Gastrocnemius medialis (tissue), 4 donors: ENCODE results near the gene ZFP91. TPM values are rescaled to one million over a fixed set of nuclear protein-coding genes. Genes with fewer than 3 reads are reported as not detected.
"Not testable (repeated sequence)": the region's sequence is repeated elsewhere in the genome, so short reads cannot be mapped to it uniquely, and the experiment has no call there.

Source experiments
- ATAC-seq, 2 donors: fragments of 150-250 bp; one replicate each; pipeline ENCODE4 v1.9.1; 2016
- DNase-seq, 2 donors: peaks; one replicate each; pipeline ENCODE4 v3.0.0-alpha.2; 2019
- H3K27ac ChIP-seq, 4 donors: fragments of 200-600 bp; sonication (generic); 1 replicate in 1 of 4; 2 replicates in 3 of 4; pipeline ENCODE4 v1.5.1; 2016 to 2018; ENCODE audit warnings: mild to moderate bottlenecking in 2 of 4, moderate library complexity in 1 of 4
- H3K27me3 ChIP-seq, 3 donors: fragments of 200-600 bp; sonication (generic) in 2 of 3; 1 replicate in 1 of 3; 2 replicates in 2 of 3; pipeline versions ENCODE4 v1.5.1 to v1.6.0; 2016 to 2019; ENCODE audit warnings: mild to moderate bottlenecking in 1 of 3, moderate library complexity in 1 of 3
- H3K36me3 ChIP-seq, 2 donors: fragments of 200-600 bp; sonication (generic) in 1 of 2; one replicate each; pipeline ENCODE4 v1.5.1; 2017 to 2018
- H3K4me1 ChIP-seq, 2 donors: fragments of 200-600 bp; sonication (generic) in 1 of 2; one replicate each; pipeline ENCODE4 v1.5.1; 2016 to 2017; ENCODE audit warnings: mild to moderate bottlenecking in 2 of 2
- H3K4me3 ChIP-seq, 4 donors: fragments of 200-600 bp; sonication (generic) in 3 of 4; 1 replicate in 1 of 4; 2 replicates in 3 of 4; pipeline ENCODE4 v1.5.1; 2016 to 2019; ENCODE audit warnings: mild to moderate bottlenecking in 2 of 4
- H3K9me3 ChIP-seq, 3 donors: fragments of 200-600 bp; sonication (generic) in 2 of 3; 1 replicate in 1 of 3; 2 replicates in 2 of 3; pipeline ENCODE4 v1.5.1; 2016 to 2019
- CTCF ChIP-seq, 5 experiments: fragments of 450-650 bp in 3 of 5; fragments of 200-600 bp in 2 of 5; sonication (generic) in 2 of 5; IDR thresholded peaks in 4 of 5; conservative IDR thresholded peaks in 1 of 5; 1 replicate in 4 of 5; 2 replicates in 1 of 5; pipeline ENCODE4 v1.5.1; 2016 to 2019; ENCODE audit warnings: antibody characterized with exemption in 5 of 5, mild to moderate bottlenecking in 3 of 5, moderate library complexity in 3 of 5
- POLR2A ChIP-seq, 2 donors: fragments of 450-650 bp; IDR thresholded peaks; one replicate each; pipeline ENCODE4 v1.6.1; 2017; ENCODE audit warnings: antibody characterized with exemption in 2 of 2, mild to moderate bottlenecking in 2 of 2, moderate library complexity in 2 of 2
- in situ Hi-C, 4 donors: fragments of 200-750 bp; cut with MboI; loops; one replicate each; pipeline versions ENCODE4 v1.15.0 to v1.8.0; 2017; ENCODE audit warnings: low sequenced_read_pairs in 4 of 4
- intact Hi-C: fragments of 100-400 bp; cut with DNase I; formaldehyde crosslinking; loops from one replicate; pipeline ENCODE4 v1.15.1; 2023; ENCODE audit warnings: low total_unique reads
- total RNA-seq, 4 donors: library from RNA; depleted of rRNA; stranded (reverse); fragments of >200 nt; gene quantifications; one replicate each; pipeline versions ENCODE4 v1.1.0 to v1.2.3, GENCODE V29; 2016

Gene ZFP91
- total RNA-seq, 4 donors from 2014 or later = 59.0 to 94.7 (median 90.6) TPM

GRCh38 chr11:58567889-58568512 lies 10.9 kb upstream of the ZFP91 start:
- peak in 1 of 2 donors; percentile 82 for ATAC-seq
- in situ Hi-C loops = loop anchor here in 1 of 4 donors (25.0 kb wide), 1 partner anchor 569 kb away; the partner anchor contains the start of gene FAM111A
- Histone ChIP-seq H3K9me3 (no peaks in the 10 kb centered on the region), H3K4me1 (peaks cover 0 to 2% of the 10 kb centered on the region in 2 donors), H3K27me3 (no peaks in the 10 kb centered on the region), H3K27ac (no peak overlapping the region), H3K36me3 (peaks cover 0 to 15% of the 10 kb centered on the region in 2 donors), H3K4me3 (no peak overlapping the region)
- peak in 1 of 2 donors; percentile 23 for DNase-seq
- intact Hi-C loops = no loop called here
- TF ChIP-seq POLR2A (IDR thresholded peaks at IDR 0.05) = no peak
- TF ChIP-seq CTCF (IDR thresholded peaks at IDR 0.05 in 4 of 5, conservative IDR thresholded peaks at IDR 0.05 in 1 of 5) = peak; percentile 38 to 74 (median 57)

- ATAC-seq, H3K9me3 ChIP-seq, DNase-seq, H3K4me3 ChIP-seq, H3K27me3 ChIP-seq: not testable (repeated sequence)
- Histone ChIP-seq H3K27ac (peak overlapping the region; percentile 63 to 100 (median 99)), H3K36me3 (peaks cover 0 to 15% of the 10 kb centered on the region in 2 donors), H3K4me1 (peaks cover 42 to 45% of the 10 kb centered on the region in 2 donors)
- intact Hi-C loops (loop anchor here (10.0 kb wide), 1 partner anchor 992 kb away; no protein-coding TSS in a partner anchor), in situ Hi-C loops (loop anchor here (10.0 to 25.0 kb wide), 3 partner anchors 52 to 564 kb away; partner anchors contain the start of genes CNTF (in 1 of the 4) and FAM111A (in 1 of the 4))
Measured at GRCh38 chr11:58572906-58573305, 6.0 kb upstream of the ZFP91 start.

GRCh38 chr11:58573451-58574104 lies 5.3 kb upstream of the ZFP91 start:
- DNase-seq (peak; percentile 22 to 46), ATAC-seq (no peak)
- intact Hi-C loops = loop anchor here (10.0 kb wide), 1 partner anchor 991 kb away; no protein-coding TSS in a partner anchor
- TF ChIP-seq POLR2A (IDR thresholded peaks at IDR 0.05) = no peak
- no peak for TF ChIP-seq CTCF (IDR thresholded peaks at IDR 0.05 in 4 of 5, conservative IDR thresholded peaks at IDR 0.05 in 1 of 5)
- Histone ChIP-seq H3K9me3 (no peaks in the 10 kb centered on the region), H3K27me3 (no peaks in the 10 kb centered on the region), H3K4me3 (no peak overlapping the region), H3K4me1 (peaks cover 42 to 45% of the 10 kb centered on the region in 2 donors), H3K27ac (peak overlapping the region; percentile 63 to 100 (median 99)), H3K36me3 (peaks cover 0 to 15% of the 10 kb centered on the region in 2 donors)
- in situ Hi-C loops = loop anchor here (10.0 to 25.0 kb wide), 3 partner anchors 51 to 564 kb away; partner anchors contain the start of genes CNTF (in 1 of the 4) and FAM111A (in 1 of the 4)

GRCh38 chr11:58574881-58575280 lies 4.0 kb upstream of the ZFP91 start:
- peak overlapping the region; percentile 63 to 100 (median 99) for H3K27ac ChIP-seq
- no peak for TF ChIP-seq CTCF (IDR thresholded peaks at IDR 0.05 in 4 of 5, conservative IDR thresholded peaks at IDR 0.05 in 1 of 5)
- TF ChIP-seq POLR2A (IDR thresholded peaks at IDR 0.05) = no peak
- in situ Hi-C loops (loop anchor here (5.0 to 25.0 kb wide), 6 partner anchors 50 to 913 kb away; partner anchors contain the start of genes CLP1 (in 1 of the 4), CNTF (in 1 of the 4), FAM111A (in 1 of the 4) and MED19 (in 1 of the 4)), intact Hi-C loops (loop anchor here (5.0 to 10.0 kb wide), 5 partner anchors 567 to 1092 kb away; partner anchors contain the start of genes FAM111A, MED19, OSBP and PATL1)
- H3K4me3 ChIP-seq = no peak overlapping the region
- DNase-seq (no peak), ATAC-seq (no peak)
- peaks cover 42 to 45% of the 10 kb centered on the region in 2 donors for H3K4me1 ChIP-seq
- peaks cover 0 to 3% of the 10 kb centered on the region in 2 donors for H3K36me3 ChIP-seq
- no peaks in the 10 kb centered on the region for H3K27me3 ChIP-seq
- H3K9me3 ChIP-seq = no peaks in the 10 kb centered on the region
